CD14-positive monocyte (primary cell): ENCODE measurements around the gene ANO2. TPM values are rescaled to one million over a fixed set of nuclear protein-coding genes. Genes with fewer than 3 reads are reported as not detected.

ENCODE experiments used
- DNase-seq, 3 donors: peaks; one replicate each; pipeline ENCODE4 v3.0.0-alpha.2; 2011 to 2022
- H2AFZ ChIP-seq: 2 replicates; pipeline ENCODE4 v1.6.0; 2012; ENCODE audit warnings: mild to moderate bottlenecking, low read depth, low read length, inconsistent platforms; ENCODE audit not compliant: insufficient read depth, poor library complexity, severe bottlenecking
- H3K27ac ChIP-seq, 2 donors: 1 replicate in 1 of 2; 2 replicates in 1 of 2; pipeline ENCODE4 v1.5.1; 2012 to 2013; ENCODE audit warnings: low read length in 2 of 2, control low read depth in 1 of 2, inconsistent platforms in 1 of 2, low read depth in 1 of 2, mild to moderate bottlenecking in 1 of 2
- H3K27me3 ChIP-seq, 2 donors: one replicate each; pipeline versions ENCODE4 v1.6.0 to v1.6.1; 2011 to 2013; ENCODE audit warnings: low read length in 2 of 2; ENCODE audit not compliant: control insufficient read depth in 2 of 2, insufficient read depth in 2 of 2
- H3K36me3 ChIP-seq, 2 donors: replicated peaks in 1 of 2; 1 replicate in 1 of 2; 2 replicates in 1 of 2; pipeline versions ENCODE4 v1.5.1 to v1.6.1; 2012 to 2013; ENCODE audit warnings: low read length in 2 of 2, control low read depth in 1 of 2, inconsistent platforms in 1 of 2, mild to moderate bottlenecking in 1 of 2; ENCODE audit not compliant: insufficient read depth in 2 of 2, control insufficient read depth in 1 of 2
- H3K4me1 ChIP-seq, 2 donors: 1 replicate in 1 of 2; 2 replicates in 1 of 2; pipeline versions ENCODE4 v1.5.1 to v1.6.1; 2012 to 2013; ENCODE audit warnings: low read length in 2 of 2, control low read depth in 1 of 2, inconsistent platforms in 1 of 2, mild to moderate bottlenecking in 1 of 2, moderate library complexity in 1 of 2; ENCODE audit not compliant: insufficient read depth in 2 of 2, control insufficient read depth in 1 of 2
- H3K4me2 ChIP-seq: replicated peaks from 2 replicates; pipeline ENCODE3; 2012; ENCODE audit warnings: low read length, moderate library complexity, mild to moderate bottlenecking; ENCODE audit not compliant: poor library complexity, severe bottlenecking; ENCODE audit errors: extremely low read depth
- H3K4me3 ChIP-seq, 3 experiments: fragments of 200-600 bp in 1 of 3; sonication (generic) in 1 of 3; replicated peaks in 1 of 3; 1 replicate in 2 of 3; 2 replicates in 1 of 3; pipeline ENCODE4 v1.5.1; 2011 to 2013; ENCODE audit warnings: low read length in 3 of 3, mild to moderate bottlenecking in 3 of 3, control low read depth in 2 of 3, low read depth in 2 of 3, inconsistent platforms in 1 of 3, moderate library complexity in 1 of 3
- H3K79me2 ChIP-seq: 2 replicates; pipeline ENCODE4 v1.6.0; 2012; ENCODE audit warnings: mild to moderate bottlenecking, control low read depth, inconsistent platforms, low read length, moderate library complexity; ENCODE audit not compliant: insufficient read depth
- H3K9ac ChIP-seq: 2 replicates; pipeline ENCODE4 v1.6.0; 2017; ENCODE audit warnings: low read length, mild to moderate bottlenecking; ENCODE audit not compliant: insufficient read depth, poor library complexity, severe bottlenecking
- H3K9me3 ChIP-seq, 2 donors: replicated peaks in 1 of 2; 1 replicate in 1 of 2; 2 replicates in 1 of 2; pipeline versions ENCODE4 v1.5.1 to v1.6.1; 2012 to 2013; ENCODE audit warnings: low read length in 2 of 2, control low read depth in 1 of 2; ENCODE audit not compliant: control insufficient read depth in 1 of 2, insufficient read depth in 1 of 2
- H4K20me1 ChIP-seq: 2 replicates; pipeline ENCODE4 v1.6.0; 2012; ENCODE audit warnings: mild to moderate bottlenecking, low read length, control low read depth, moderate library complexity; ENCODE audit not compliant: insufficient read depth
- H3K27ac Mint-ChIP-seq, 7 donors: one replicate each; pipeline ENCODE4 v1.8.0; 2020; ENCODE audit warnings: mild to moderate bottlenecking in 7 of 7, mixed read lengths in 7 of 7, moderate library complexity in 6 of 7, inconsistent platforms in 2 of 7
- H3K27me3 Mint-ChIP-seq, 3 donors: one replicate each; pipeline ENCODE4 v1.8.0; 2021 to 2022; ENCODE audit warnings: low read depth in 3 of 3, mild to moderate bottlenecking in 3 of 3, mixed read lengths in 3 of 3, moderate library complexity in 3 of 3, inconsistent platforms in 1 of 3
- H3K36me3 Mint-ChIP-seq, 2 donors: one replicate each; pipeline ENCODE4 v1.8.0; 2020; ENCODE audit warnings: mixed read lengths in 2 of 2, inconsistent platforms in 1 of 2, mild to moderate bottlenecking in 1 of 2
- H3K4me1 Mint-ChIP-seq: one replicate; pipeline ENCODE4 v1.8.0; 2020; ENCODE audit warnings: mild to moderate bottlenecking, mixed read lengths
- H3K4me3 Mint-ChIP-seq, 2 donors: one replicate each; pipeline ENCODE4 v1.8.0; 2020; ENCODE audit warnings: mild to moderate bottlenecking in 2 of 2, mixed read lengths in 2 of 2, moderate library complexity in 1 of 2
- H3K9me3 Mint-ChIP-seq, 7 donors: one replicate each; pipeline ENCODE4 v1.8.0; 2020 to 2022; ENCODE audit warnings: mixed read lengths in 7 of 7, mild to moderate bottlenecking in 6 of 7, moderate library complexity in 6 of 7, inconsistent platforms in 2 of 7
- CTCF ChIP-seq: fragments of 200-600 bp; IDR thresholded peaks from one replicate; pipeline ENCODE4 v1.8.0; 2022; ENCODE audit warnings: antibody characterized with exemption, mild to moderate bottlenecking
- WGBS: methylation state at CpG from one replicate; pipeline ENCODE4 v1.1.5; 2013; ENCODE audit warnings: missing lambda C conversion rate; ENCODE audit not compliant: insufficient coverage; 5-methylcytosine and 5-hydroxymethylcytosine counted together
- intact Hi-C, 2 donors: fragments of 100-400 bp; cut with micrococcal nuclease; formaldehyde crosslinking; loops; one replicate each; pipeline versions ENCODE4 v1.15.0 to v1.15.1; 2023
- polyA plus RNA-seq, 3 donors: library from polyadenylated mRNA; depleted of rRNA in 1 of 3; unstranded in 2 of 3; stranded (reverse) in 1 of 3; fragments of 300-500 nt in 2 of 3; fragments of >200 nt in 1 of 3; fragmentation: Illumina TruSeq in 2 of 3; gene quantifications; 1 replicate in 2 of 3; 2 replicates in 1 of 3; pipeline ENCODE4 v1.2.3, GENCODE V29; 2012 to 2021

ANO2 gene
- polyA plus RNA-seq, 3 donors: not detected

GRCh38 chr12:5776091-5776490, 169.0 kb downstream of the ANO2 start:
- WGBS: 100% methylated on average over 1 of the region's 4 CpGs
- intact Hi-C loops: no loop called here

GRCh38 chr12:5773550-5773949, 171.5 kb downstream of the ANO2 start:
- H3K9me3 Mint-ChIP-seq: peaks cover 0 to 1% (median 0%) of the 10 kb centered on the region in 7 donors
- no peaks in the 10 kb centered on the region for H3K27me3 ChIP-seq
- no peaks in the 10 kb centered on the region for H3K4me1 Mint-ChIP-seq
- H3K4me1 ChIP-seq: no peaks in the 10 kb centered on the region
- H3K9ac ChIP-seq: no peak overlapping the region
- DNase-seq: no peak
- no peak overlapping the region for H3K4me3 Mint-ChIP-seq
- H3K27ac ChIP-seq: no peak overlapping the region
- intact Hi-C loops: no loop called here
- no peaks in the 10 kb centered on the region for H3K79me2 ChIP-seq
- H4K20me1 ChIP-seq: no peaks in the 10 kb centered on the region
- H2AFZ ChIP-seq: no peak overlapping the region
- peaks cover 2 to 10% (median 9%) of the 10 kb centered on the region in 3 donors for H3K27me3 Mint-ChIP-seq
- no peaks in the 10 kb centered on the region for H3K36me3 Mint-ChIP-seq
- H3K27ac Mint-ChIP-seq: no peak overlapping the region
- no peaks in the 10 kb centered on the region for H3K36me3 ChIP-seq
- TF ChIP-seq CTCF: no peak
- H3K4me3 ChIP-seq: no peak overlapping the region
- no peaks in the 10 kb centered on the region for H3K9me3 ChIP-seq
- 100% methylated on average over 1 of the region's 3 CpGs for WGBS
- no peak overlapping the region for H3K4me2 ChIP-seq

More at GRCh38 chr12:5776091-5776490, 169.0 kb downstream of the ANO2 start:
- H3K79me2 ChIP-seq: no peaks in the 10 kb centered on the region
- H3K4me2 ChIP-seq: no peak overlapping the region
- Mint-ChIP-seq H3K9me3 (no peaks in the 10 kb centered on the region), H3K36me3 (no peaks in the 10 kb centered on the region), H3K27me3 (peaks cover 2 to 13% (median 12%) of the 10 kb centered on the region in 3 donors), H3K4me3 (no peak overlapping the region), H3K4me1 (no peaks in the 10 kb centered on the region), H3K27ac (no peak overlapping the region)
- H3K9me3 ChIP-seq: no peaks in the 10 kb centered on the region
- no peak overlapping the region for H3K27ac ChIP-seq
- no peak overlapping the region for H2AFZ ChIP-seq
- H3K9ac ChIP-seq: no peak overlapping the region
- H3K36me3 ChIP-seq: no peaks in the 10 kb centered on the region
- H4K20me1 ChIP-seq: no peaks in the 10 kb centered on the region
- H3K4me1 ChIP-seq: no peaks in the 10 kb centered on the region
- peaks cover 0 to 2% of the 10 kb centered on the region in 2 donors for H3K27me3 ChIP-seq
- no peak for TF ChIP-seq CTCF
- no peak overlapping the region for H3K4me3 ChIP-seq
- no peak for DNase-seq
